Colon (tissue), 2 donors: ENCODE results near the gene AMOTL2.

Experiments used
- FAIRE-seq: peaks from 2 replicates; lab custom pipeline; 2012; peaks lifted over from hg19 to GRCh38; lab: Jason Lieb, UNC
- donor health status: control.
- donor health status: control.

Gene AMOTL2

DNA sequence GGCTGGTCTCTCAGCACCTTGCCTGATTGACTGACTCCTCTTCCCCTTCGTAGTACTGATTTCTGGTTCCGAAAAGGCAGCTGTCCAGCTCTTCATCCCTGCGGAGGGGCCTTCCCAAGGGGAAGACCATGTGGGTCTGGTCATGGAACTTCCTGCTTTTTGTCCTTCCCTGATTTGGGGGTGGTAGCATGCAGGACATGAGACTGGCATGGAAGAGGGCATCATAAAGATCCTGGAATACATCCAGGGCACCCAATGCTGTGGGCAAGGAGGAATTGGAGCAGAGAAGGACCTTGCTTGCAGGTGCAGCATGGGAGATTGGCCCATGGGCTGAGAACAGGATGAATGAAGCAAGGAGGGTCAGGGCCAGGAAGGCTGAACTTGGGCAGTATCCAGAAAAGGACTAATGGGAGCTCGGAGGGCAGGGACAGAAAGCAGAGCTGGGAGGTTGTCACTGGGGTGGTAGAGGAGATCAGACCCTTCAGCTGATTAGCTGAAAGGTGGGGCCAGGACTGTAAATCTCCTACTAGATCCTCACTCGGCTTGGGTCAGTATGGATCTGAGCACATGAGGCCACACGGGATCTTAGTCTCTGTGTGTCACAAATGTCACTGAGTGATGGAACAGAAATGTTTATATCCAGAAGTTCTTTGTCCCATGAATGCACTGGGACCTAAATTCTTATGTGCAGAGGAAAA is 59.5 kb downstream of the AMOTL2 start:
- no peak for FAIRE-seq

DNA sequence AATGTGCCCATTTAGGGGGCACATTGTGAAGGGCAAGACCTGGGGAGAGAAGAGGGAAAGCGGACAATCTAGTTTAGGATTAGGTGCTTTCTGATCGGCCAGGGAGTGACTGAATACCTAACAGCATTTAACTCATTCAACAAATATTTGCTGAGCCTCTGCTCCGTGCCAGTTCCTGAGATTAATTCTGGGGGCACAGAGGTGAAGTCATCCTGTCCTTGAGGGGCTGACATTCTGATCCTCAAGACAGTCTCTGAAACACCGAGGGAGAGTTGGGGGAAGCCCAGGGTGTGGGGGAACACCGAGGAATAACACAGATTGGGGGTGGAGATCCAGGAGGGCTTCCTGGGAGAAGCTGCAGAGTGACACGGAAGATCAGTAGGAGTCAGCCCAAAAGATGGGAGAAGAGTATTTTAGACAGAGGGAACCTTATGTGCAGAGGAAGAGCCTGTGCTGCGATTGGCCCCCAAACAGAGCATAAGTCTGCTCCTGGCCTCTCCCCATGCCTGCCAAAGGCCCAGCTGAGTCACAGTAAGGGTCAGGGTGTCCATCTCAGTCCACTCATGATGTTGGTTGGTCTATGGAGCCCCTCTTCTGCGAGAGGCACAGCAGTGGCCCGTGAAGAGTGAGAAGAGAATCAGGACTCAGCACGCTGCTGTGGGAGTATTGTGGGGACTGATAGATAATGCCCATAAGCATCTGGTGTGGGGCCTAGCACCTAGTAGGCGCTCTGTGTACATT is 60.2 kb downstream of the AMOTL2 start:
- no peak for FAIRE-seq

DNA sequence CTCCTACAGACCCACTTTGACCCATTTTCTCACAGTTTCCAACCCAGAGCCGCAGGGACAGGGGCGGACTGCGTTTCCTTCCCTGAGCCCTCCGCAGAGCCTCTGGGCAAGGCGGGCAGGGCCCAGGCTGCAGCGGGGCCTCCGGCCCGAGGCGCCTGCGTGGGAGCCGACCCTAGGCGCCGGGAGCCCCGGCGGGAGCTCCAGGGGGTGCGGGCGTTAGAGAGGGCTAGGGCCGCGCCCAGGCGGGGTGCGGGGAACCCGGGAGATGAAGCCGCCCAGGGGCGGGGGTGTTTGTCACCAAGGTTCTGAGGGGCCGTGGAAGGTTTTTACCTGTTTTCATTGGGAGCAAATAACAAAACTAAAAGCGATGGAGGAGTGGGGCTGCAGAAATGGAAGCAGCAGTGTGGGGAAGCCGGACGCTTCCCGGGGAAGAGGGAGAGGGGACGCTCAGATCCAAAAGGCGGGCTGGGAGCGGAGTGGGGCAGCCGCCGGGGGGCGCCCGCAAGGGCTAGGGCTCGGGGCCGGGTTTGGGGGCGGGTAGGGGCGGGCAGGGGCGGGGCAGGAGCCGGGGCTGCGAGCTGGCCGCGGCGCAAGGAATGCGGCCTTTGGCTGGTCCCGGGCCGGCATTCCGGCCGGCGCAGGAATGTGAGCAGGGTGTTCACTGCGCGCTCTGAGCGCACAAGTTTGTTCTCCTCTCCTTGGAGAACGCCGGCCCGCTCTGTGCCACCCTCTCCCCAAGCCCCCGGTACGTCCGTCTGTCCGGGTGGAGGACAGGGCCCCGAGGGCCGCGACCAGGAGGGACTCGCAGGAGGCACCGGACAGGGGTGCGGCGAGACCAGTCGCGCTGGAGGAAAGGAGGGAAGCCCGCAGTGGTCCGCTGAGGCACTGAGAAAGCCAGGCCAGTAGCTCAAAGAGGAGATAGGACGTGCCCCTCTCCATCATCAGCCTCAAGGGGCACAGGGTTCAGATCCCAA is 61.1 kb downstream of the AMOTL2 start:
- no peak for FAIRE-seq

DNA sequence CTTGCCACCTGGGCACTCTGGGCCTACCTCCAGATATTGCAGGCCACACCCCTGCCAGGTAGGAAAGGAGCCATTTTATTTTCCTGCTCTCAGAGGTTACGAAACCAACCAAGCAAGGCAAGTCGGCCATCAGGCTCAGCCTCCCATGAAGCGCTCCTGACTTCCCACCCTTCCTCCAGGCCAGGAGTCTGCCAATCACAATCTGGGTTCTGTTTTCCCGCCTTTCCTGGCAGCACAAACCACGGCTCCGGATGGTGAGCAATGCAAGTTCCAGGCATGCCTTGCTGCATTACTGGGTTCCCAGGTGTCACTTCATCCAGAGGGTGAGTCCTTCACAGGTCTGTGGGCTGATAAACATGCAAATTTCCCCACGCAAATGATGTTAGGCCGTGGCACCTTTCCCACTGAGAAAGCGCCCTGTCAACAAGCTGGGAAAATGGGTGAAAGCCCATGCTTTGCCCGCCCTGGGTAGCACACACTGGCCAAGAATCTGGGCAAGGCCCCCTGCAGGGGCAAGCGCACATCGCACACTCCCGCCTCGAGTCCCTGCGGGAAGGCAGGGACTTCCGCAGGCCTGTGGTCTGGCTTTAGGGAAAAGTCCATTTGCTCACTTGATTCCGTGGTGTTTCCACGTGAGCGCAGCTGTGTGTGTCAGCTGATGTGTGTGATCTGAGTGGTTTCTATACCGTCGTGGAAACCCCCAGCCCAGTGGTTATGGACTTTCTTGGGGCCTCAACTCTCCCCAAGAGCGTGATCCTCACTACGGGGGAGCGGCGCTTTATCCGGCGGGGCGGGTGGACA is 62.0 kb downstream of the AMOTL2 start:
- FAIRE-seq: no peak

DNA sequence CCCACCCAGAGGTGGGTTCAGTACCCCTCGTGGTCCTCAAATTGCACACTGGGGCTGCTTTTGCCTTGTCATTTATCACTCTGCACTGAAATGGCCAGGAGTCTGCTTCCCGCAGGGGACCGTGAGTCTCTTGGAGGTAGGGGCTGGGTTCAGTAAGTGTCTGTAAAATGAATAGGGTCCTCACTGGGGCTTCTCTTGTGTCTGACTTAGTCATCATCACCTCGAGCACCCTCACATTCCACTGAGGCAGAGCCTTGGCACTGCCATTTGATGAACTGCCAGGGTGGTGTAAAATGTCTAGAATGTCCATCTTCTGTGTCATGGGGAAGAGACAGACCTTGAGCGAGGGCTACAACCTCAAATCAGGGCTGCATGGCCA is 62.6 kb downstream of the AMOTL2 start:
- no peak for FAIRE-seq

DNA sequence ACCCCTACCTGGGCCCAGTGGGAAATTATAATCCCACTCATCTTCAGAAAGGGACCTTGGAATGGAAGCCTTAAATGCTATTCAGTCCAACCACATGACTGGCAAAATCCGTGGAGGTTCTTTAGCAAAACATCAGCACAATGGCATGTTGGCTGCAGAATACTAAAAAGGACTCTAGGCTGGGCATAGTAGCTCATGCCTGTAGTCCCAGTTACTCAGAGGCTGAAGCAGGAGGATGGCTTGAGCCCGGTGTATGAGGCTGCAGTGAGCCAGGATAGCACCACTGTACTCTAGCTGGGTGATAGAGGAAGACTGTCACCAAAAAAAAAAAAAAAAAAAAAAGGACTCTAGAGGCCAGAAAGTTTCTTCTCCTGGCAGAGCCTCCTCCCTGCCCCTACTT is 63.0 kb downstream of the AMOTL2 start:
- no peak for FAIRE-seq

DNA sequence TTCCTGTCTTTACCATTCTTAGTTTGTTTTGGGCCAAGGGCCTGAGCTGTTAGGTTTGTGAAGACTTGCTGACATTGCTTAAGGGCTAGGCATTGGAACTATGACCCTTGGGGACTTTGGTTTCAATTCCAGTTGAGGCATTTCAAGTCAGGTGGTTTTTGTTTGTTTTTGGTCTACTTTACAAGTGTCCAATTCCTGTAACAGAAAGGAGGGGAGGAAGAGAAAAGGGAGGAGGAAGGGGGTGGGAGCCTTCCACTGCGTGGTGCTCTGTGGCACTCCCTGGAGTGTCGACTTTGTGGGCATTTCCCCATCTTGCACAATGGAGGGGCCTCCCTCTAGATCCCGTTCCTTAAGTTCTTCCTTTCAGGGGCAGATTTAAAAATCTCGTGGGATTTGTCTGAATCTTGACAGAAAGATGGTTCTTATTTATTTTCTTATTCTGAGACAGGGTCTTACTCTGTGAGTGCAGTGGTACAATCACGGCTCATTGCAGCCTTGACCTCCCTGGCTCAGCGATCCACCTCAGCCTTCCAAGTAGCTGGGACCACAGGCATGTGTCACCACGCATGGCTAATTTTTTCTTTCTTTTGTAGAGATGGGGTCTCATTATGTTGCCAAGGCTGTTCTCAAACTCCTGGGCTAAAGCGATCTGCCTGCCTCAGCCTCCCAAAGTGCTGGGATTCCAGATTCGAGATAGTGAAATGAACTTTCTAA is 64.1 kb downstream of the AMOTL2 start:
- no peak for FAIRE-seq

DNA sequence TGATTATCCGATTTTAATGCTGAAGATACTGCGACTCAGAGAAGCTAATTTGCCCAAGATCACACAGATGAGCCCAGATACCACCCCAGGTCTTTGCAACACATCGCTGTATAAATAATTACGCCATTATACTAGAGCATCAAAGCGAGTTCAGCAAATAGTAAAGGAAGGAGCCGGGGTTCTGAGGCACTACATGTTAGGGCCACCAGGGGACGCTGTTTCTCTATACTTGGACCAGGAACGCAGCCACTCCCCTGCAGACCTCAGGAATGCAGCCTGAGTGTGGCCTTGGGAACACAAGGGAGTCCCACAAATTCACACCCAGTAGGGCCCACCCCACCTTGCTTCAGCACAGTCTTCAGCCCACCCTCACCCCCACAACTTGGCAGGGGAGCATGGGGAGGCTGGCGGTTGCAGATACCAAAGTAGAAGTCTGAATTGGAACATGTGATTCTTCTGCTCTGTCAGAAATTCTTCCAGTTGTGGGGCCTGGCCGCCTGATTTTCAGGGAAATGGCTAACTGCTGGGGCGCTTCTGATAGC is 65.8 kb downstream of the AMOTL2 start:
- FAIRE-seq: no peak

DNA sequence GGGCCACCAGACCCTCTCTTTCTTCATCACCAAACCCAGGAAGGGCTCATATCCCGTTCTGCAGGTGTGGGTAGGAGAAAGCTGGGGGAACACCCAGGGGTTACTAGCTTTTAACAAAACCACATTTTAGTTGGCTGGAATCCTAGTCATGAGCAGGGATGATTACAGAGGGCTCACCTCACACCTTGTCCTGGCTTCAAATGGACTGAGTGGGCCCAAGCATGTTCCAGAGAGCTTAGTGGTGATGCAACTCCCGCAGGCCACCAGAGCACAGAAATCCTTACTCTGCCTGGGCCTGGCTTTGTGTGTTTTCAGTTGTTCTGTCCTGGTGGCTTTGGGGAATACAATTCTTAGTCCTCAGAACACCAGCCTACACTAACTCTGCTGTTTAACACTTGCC is 66.8 kb downstream of the AMOTL2 start:
- no peak for FAIRE-seq

DNA sequence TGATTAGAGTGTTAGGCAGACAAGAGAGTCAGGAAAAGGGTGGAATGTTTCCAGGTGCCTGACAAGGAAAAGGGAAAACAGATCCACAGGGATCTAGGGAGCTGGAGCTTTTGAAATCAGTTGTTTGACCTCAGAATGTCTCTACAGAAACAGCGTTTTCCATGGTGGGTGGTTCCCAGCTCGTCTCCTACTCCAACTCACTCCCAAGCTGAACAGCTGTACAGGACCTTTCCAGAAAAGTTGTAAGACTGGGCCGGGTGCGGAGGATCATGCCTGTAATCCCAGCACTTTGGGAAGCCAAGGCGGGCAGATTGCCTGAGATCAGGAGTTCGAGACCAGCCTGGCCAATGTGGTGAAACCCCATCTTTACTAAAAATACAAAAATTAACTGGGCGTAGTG is 67.9 kb downstream of the AMOTL2 start:
- FAIRE-seq: no peak
